ENCODE measurements around the gene PKN2.

PKN2 gene

GRCh38 chr1:88736633-88737248 lies 52.7 kb downstream of the PKN2 start:
- Histone ChIP-seq H3K27me3 (replicated peaks; ENCODE audit: control insufficient read depth, insufficient read depth, low read length) (no peaks in the 10 kb centered on the region), H3K9me3 (ENCODE audit: control insufficient read depth, low read length) (peaks cover 4% of the 10 kb centered on the region), H3K4me1 (ENCODE audit: control insufficient read depth, insufficient read depth, low read length) (peaks cover 17% of the 10 kb centered on the region), H3K36me3 (ENCODE audit: control insufficient read depth, insufficient read depth, low read length, severe bottlenecking) (no peaks in the 10 kb centered on the region), H3K4me3 (ENCODE audit: low read length) (no peak overlapping the region), H3K9ac (ENCODE audit: low read length) (no peak overlapping the region)
- DNase-seq (ENCODE audit: low read depth): peak; percentile 34

- peaks cover 4% of the 10 kb centered on the region for H3K9me3 ChIP-seq (ENCODE audit: control insufficient read depth, low read length)
- no peaks in the 10 kb centered on the region for H3K36me3 ChIP-seq (ENCODE audit: control insufficient read depth, insufficient read depth, low read length, severe bottlenecking)
- H3K4me3 ChIP-seq (ENCODE audit: low read length): no peak overlapping the region
- DNase-seq (ENCODE audit: low read depth): no peak
- H3K4me1 ChIP-seq (ENCODE audit: control insufficient read depth, insufficient read depth, low read length): peaks cover 14% of the 10 kb centered on the region
- H3K9ac ChIP-seq (ENCODE audit: low read length): no peak overlapping the region
- no peaks in the 10 kb centered on the region for H3K27me3 ChIP-seq (replicated peaks; ENCODE audit: control insufficient read depth, insufficient read depth, low read length)
Measured at GRCh38 chr1:88737338-88737927, 53.4 kb downstream of the PKN2 start.

- DNase-seq (ENCODE audit: low read depth): no peak
- Histone ChIP-seq H3K36me3 (ENCODE audit: control insufficient read depth, insufficient read depth, low read length, severe bottlenecking) (peaks cover 19% of the 10 kb centered on the region), H3K9me3 (ENCODE audit: control insufficient read depth, low read length) (peaks cover 1% of the 10 kb centered on the region), H3K4me3 (ENCODE audit: low read length) (no peak overlapping the region), H3K4me1 (ENCODE audit: control insufficient read depth, insufficient read depth, low read length) (peaks cover 14% of the 10 kb centered on the region), H3K9ac (ENCODE audit: low read length) (peak overlapping the region; percentile 50), H3K27me3 (replicated peaks; ENCODE audit: control insufficient read depth, insufficient read depth, low read length) (no peaks in the 10 kb centered on the region)
Measured at GRCh38 chr1:88740784-88741183, 56.7 kb downstream of the PKN2 start.

GRCh38 chr1:88741413-88741812 lies 57.3 kb downstream of the PKN2 start:
- peak overlapping the region; percentile 16 for H3K4me3 ChIP-seq (ENCODE audit: low read length)
- H3K4me1 ChIP-seq (ENCODE audit: control insufficient read depth, insufficient read depth, low read length): peaks cover 14% of the 10 kb centered on the region
- no peaks in the 10 kb centered on the region for H3K9me3 ChIP-seq (ENCODE audit: control insufficient read depth, low read length)
- DNase-seq (ENCODE audit: low read depth): peak; percentile 36
- H3K27me3 ChIP-seq (replicated peaks; ENCODE audit: control insufficient read depth, insufficient read depth, low read length): no peaks in the 10 kb centered on the region
- peaks cover 21% of the 10 kb centered on the region for H3K36me3 ChIP-seq (ENCODE audit: control insufficient read depth, insufficient read depth, low read length, severe bottlenecking)
- H3K9ac ChIP-seq (ENCODE audit: low read length): peak overlapping the region; percentile 50

- peak; percentile 13 for DNase-seq (ENCODE audit: low read depth)
- no peaks in the 10 kb centered on the region for H3K27me3 ChIP-seq (replicated peaks; ENCODE audit: control insufficient read depth, insufficient read depth, low read length)
- H3K9ac ChIP-seq (ENCODE audit: low read length): no peak overlapping the region
- H3K9me3 ChIP-seq (ENCODE audit: control insufficient read depth, low read length): no peaks in the 10 kb centered on the region
- peaks cover 27% of the 10 kb centered on the region for H3K36me3 ChIP-seq (ENCODE audit: control insufficient read depth, insufficient read depth, low read length, severe bottlenecking)
- no peak overlapping the region for H3K4me3 ChIP-seq (ENCODE audit: low read length)
- H3K4me1 ChIP-seq (ENCODE audit: control insufficient read depth, insufficient read depth, low read length): peaks cover 14% of the 10 kb centered on the region
Measured at GRCh38 chr1:88742531-88742930, 58.5 kb downstream of the PKN2 start.

GRCh38 chr1:88744142-88744541 lies 60.1 kb downstream of the PKN2 start:
- DNase-seq (ENCODE audit: low read depth): no peak
- Histone ChIP-seq H3K27me3 (replicated peaks; ENCODE audit: control insufficient read depth, insufficient read depth, low read length) (no peaks in the 10 kb centered on the region), H3K9ac (ENCODE audit: low read length) (no peak overlapping the region), H3K9me3 (ENCODE audit: control insufficient read depth, low read length) (no peaks in the 10 kb centered on the region), H3K36me3 (ENCODE audit: control insufficient read depth, insufficient read depth, low read length, severe bottlenecking) (peaks cover 27% of the 10 kb centered on the region), H3K4me1 (ENCODE audit: control insufficient read depth, insufficient read depth, low read length) (peaks cover 14% of the 10 kb centered on the region), H3K4me3 (ENCODE audit: low read length) (no peak overlapping the region)

GRCh38 chr1:88746916-88747315 lies 62.8 kb downstream of the PKN2 start:
- Histone ChIP-seq H3K9ac (ENCODE audit: low read length) (no peak overlapping the region), H3K27me3 (replicated peaks; ENCODE audit: control insufficient read depth, insufficient read depth, low read length) (no peaks in the 10 kb centered on the region), H3K4me1 (ENCODE audit: control insufficient read depth, insufficient read depth, low read length) (peaks cover 1% of the 10 kb centered on the region), H3K9me3 (ENCODE audit: control insufficient read depth, low read length) (no peaks in the 10 kb centered on the region), H3K4me3 (ENCODE audit: low read length) (no peak overlapping the region), H3K36me3 (ENCODE audit: control insufficient read depth, insufficient read depth, low read length, severe bottlenecking) (peaks cover 31% of the 10 kb centered on the region)
- no peak for DNase-seq (ENCODE audit: low read depth)

- no peak for DNase-seq (ENCODE audit: low read depth)
- Histone ChIP-seq H3K36me3 (ENCODE audit: control insufficient read depth, insufficient read depth, low read length, severe bottlenecking) (peaks cover 11% of the 10 kb centered on the region), H3K4me3 (ENCODE audit: low read length) (no peak overlapping the region), H3K4me1 (ENCODE audit: control insufficient read depth, insufficient read depth, low read length) (no peaks in the 10 kb centered on the region), H3K27me3 (replicated peaks; ENCODE audit: control insufficient read depth, insufficient read depth, low read length) (no peaks in the 10 kb centered on the region), H3K9me3 (ENCODE audit: control insufficient read depth, low read length) (no peaks in the 10 kb centered on the region), H3K9ac (ENCODE audit: low read length) (no peak overlapping the region)
Measured at GRCh38 chr1:88751714-88752113, 67.6 kb downstream of the PKN2 start.

DNA sequence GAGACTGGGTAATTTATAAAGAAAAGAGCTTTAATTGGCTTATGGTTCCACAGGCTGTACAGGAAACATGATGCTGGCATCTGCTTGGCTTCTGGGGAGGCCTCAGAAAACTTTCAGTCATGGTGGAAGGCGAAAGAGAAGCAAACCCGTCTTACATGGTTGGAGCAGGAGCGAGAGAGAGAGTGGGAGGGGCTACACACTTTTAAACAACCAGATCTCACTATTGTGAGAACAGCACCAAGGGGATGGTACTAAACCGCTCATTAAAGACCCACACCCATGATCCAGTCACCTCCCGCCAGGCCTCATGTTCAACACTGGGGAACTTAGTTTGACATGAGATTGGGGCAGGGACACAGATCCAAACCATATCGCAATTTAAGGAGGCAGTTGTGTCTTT lies 69.4 kb downstream of the PKN2 start:
- Histone ChIP-seq H3K4me1 (ENCODE audit: control insufficient read depth, insufficient read depth, low read length) (no peaks in the 10 kb centered on the region), H3K9me3 (ENCODE audit: control insufficient read depth, low read length) (no peaks in the 10 kb centered on the region), H3K27me3 (replicated peaks; ENCODE audit: control insufficient read depth, insufficient read depth, low read length) (no peaks in the 10 kb centered on the region), H3K9ac (ENCODE audit: low read length) (no peak overlapping the region), H3K4me3 (ENCODE audit: low read length) (no peak overlapping the region), H3K36me3 (ENCODE audit: control insufficient read depth, insufficient read depth, low read length, severe bottlenecking) (peaks cover 8% of the 10 kb centered on the region)
- no peak for DNase-seq (ENCODE audit: low read depth)

- Histone ChIP-seq H3K9ac (ENCODE audit: low read length) (no peak overlapping the region), H3K9me3 (ENCODE audit: control insufficient read depth, low read length) (no peaks in the 10 kb centered on the region), H3K4me3 (ENCODE audit: low read length) (peak overlapping the region; percentile 30), H3K4me1 (ENCODE audit: control insufficient read depth, insufficient read depth, low read length) (peaks cover 16% of the 10 kb centered on the region), H3K27me3 (replicated peaks; ENCODE audit: control insufficient read depth, insufficient read depth, low read length) (no peaks in the 10 kb centered on the region), H3K36me3 (ENCODE audit: control insufficient read depth, insufficient read depth, low read length, severe bottlenecking) (peaks cover 9% of the 10 kb centered on the region)
- peak; percentile 44 for DNase-seq (ENCODE audit: low read depth)
Measured at GRCh38 chr1:88763649-88764406, 79.8 kb downstream of the PKN2 start.

GRCh38 chr1:88768187-88768586 lies 84.1 kb downstream of the PKN2 start:
- no peak for DNase-seq (ENCODE audit: low read depth)
- Histone ChIP-seq H3K4me1 (ENCODE audit: control insufficient read depth, insufficient read depth, low read length) (peaks cover 11% of the 10 kb centered on the region), H3K9ac (ENCODE audit: low read length) (no peak overlapping the region), H3K36me3 (ENCODE audit: control insufficient read depth, insufficient read depth, low read length, severe bottlenecking) (peaks cover 18% of the 10 kb centered on the region), H3K9me3 (ENCODE audit: control insufficient read depth, low read length) (no peaks in the 10 kb centered on the region), H3K4me3 (ENCODE audit: low read length) (no peak overlapping the region), H3K27me3 (replicated peaks; ENCODE audit: control insufficient read depth, insufficient read depth, low read length) (no peaks in the 10 kb centered on the region)

All from adipocyte (in vitro differentiated cells).